ENCODE results near the gene MECR.

GRCh38 chr1:29227511-29227910 is 3.2 kb downstream of the MECR start:
- TF ChIP-seq CTCF (conservative IDR thresholded peaks at IDR 0.05 in 1 of 2, IDR thresholded peaks at IDR 0.05 in 1 of 2; ENCODE audit: extremely low read depth in 1 of 2, insufficient read depth in 1 of 2, low read depth in 1 of 2, low read length in 2 of 2) (no peak), EZH2 (IDR thresholded peaks at IDR 0.05; ENCODE audit: borderline replicate concordance, low read length) (no peak)

Data from mammary epithelial cell (primary cell).